Pancreas (tissue), 10 donors: ENCODE results near the gene WDR3. TPM values are rescaled to one million over a fixed set of nuclear protein-coding genes. Genes with fewer than 3 reads are reported as not detected.

Experiments used
- ATAC-seq, 4 donors: fragments of 200-7000 bp; cut with Tn5 transposase; one replicate each; pipeline versions ENCODE4 v1.8.0 to v1.9.1; 2020; ENCODE audit warnings: mild to moderate bottlenecking in 4 of 4, moderate library complexity in 4 of 4
- DNase-seq, 6 donors: peaks; one replicate each; pipeline ENCODE4 v3.0.0-alpha.2; 2020
- FAIRE-seq: peaks from 2 replicates; lab custom pipeline; 2012; peaks lifted over from hg19 to GRCh38; lab: Jason Lieb, UNC
- H3K27ac ChIP-seq, 4 donors: fragments of 200-600 bp; sonication (generic); 1 replicate in 3 of 4; 2 replicates in 1 of 4; pipeline versions ENCODE4 v1.5.0 to v1.8.0; 2020
- H3K27me3 ChIP-seq, 4 donors: fragments of 200-600 bp; one replicate each; pipeline ENCODE4 v1.8.0; 2021
- H3K36me3 ChIP-seq, 3 donors: fragments of 200-600 bp; sonication (generic) in 1 of 3; one replicate each; pipeline versions ENCODE4 v1.5.0 to v1.8.0; 2020 to 2021
- H3K4me1 ChIP-seq, 3 donors: fragments of 200-600 bp; one replicate each; pipeline ENCODE4 v1.8.0; 2021
- H3K4me3 ChIP-seq, 4 donors: fragments of 200-600 bp; sonication (generic) in 2 of 4; one replicate each; pipeline versions ENCODE4 v1.5.0 to v1.8.0; 2020 to 2021
- H3K9me3 ChIP-seq, 4 donors: fragments of 200-600 bp; one replicate each; pipeline ENCODE4 v1.8.0; 2021
- WGBS, 2 donors: extraction: QIAGEN DNeasy Blood & Tissue Kit; methylation state at CpG; one replicate each; pipeline ENCODE4 v1.1.7; 2013; 5-methylcytosine and 5-hydroxymethylcytosine counted together
- intact Hi-C, 3 donors: fragments of 100-400 bp; cut with DNase I; formaldehyde crosslinking; loops; one replicate each; pipeline versions ENCODE4 v1.11.1 to v1.14.2; 2022
- polyA plus RNA-seq, 2 donors: library from polyadenylated mRNA; stranded (reverse); fragments of 200-250 nt; gene quantifications; one replicate each; pipeline ENCODE4 v1.2.3, GENCODE V29; 2013
- total RNA-seq, 6 donors: library from RNA; stranded (reverse); fragmentation: NEBNext Ultra II Directional in 4 of 6; extraction: Animal tissue kit (Norgen Biotek cat#: 25700) in 4 of 6; gene quantifications; one replicate each; pipeline versions ENCODE4 v1.2.1 to v1.2.4, GENCODE V29; 2021 to 2023
- TF ChIP-seq, protein P1 (sequence below), 4 donors: fragments of 200-600 bp; sonication (generic) in 3 of 4; IDR thresholded peaks; one replicate each; pipeline versions ENCODE4 v1.5.0 to v1.8.0; 2021; ENCODE audit warnings: antibody characterized with exemption in 4 of 4
- donor health status: healthy with polysubstance abuse.
- donor health status: DM: no; HTN: no; CAD: no; lungs with moderate emphysema.
- donor health status: DM: no; HTN: no; CAD: no.
- donor health status: control.
- donor health status: control.
- donor health status: Bipolar disorder and iron deficiency.
- donor health status: DM: yes; HTN: yes; CAD: no.
- donor health status: DM: no; HTN: no; CAD: no.
- donor health status: DM: no; HTN: no; CAD: no.
- donor health status: DM: yes; HTN: yes; CAD: no.

WDR3 gene
- 10 to 100 TPM in 4 of 6 donors, 1 to 10 TPM in 2; 8.2 to 18.8 (median 15.9) TPM for total RNA-seq
- polyA plus RNA-seq: 1 to 10 TPM; 1.5 to 2.8 TPM

DNA sequence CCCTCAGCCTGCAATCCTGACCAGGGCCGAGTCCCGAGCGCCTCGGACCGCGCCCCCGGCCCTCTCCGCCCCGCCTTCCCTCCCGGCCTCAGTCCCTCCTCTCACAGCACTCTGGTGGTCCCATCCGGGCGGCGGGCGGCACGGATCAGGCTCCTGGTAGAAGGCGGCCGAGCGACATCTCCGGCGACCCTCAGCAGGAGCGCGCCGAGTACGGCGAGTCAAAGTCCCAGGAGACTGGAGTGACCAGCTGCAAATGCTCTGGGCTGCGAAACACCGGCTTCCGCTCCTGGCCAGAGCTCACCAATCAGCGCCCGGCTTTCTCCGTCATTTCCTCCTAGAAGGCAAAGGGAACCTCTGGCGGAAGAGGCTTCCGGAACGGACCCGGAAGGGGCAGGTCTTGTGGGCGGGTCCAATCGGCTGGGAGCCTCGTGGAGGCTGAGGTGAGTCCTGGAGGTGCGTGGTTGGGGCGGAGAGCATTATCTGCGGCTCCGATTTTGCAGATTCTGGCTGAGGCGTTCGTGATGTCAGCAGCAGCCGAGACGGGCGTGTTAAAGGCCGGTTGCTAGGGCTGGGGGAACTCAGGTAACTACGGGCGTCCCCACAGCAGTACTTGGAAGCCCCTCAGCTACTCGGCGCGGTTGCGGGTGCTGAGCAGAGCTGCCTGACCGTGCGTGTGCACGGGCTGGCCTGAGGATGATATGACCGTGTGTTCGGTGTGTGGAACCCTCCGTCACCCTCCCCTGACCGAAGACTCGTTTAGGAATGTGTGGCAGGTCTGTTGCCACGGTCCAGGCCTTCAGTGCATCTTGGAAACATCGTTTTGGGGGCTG lies at the start of gene WDR3, which contains the start of gene GDAP2:
TSS of gene WDR3 (plus strand) at position 397 of the 830 bp plus-strand sequence. CDS start 3,581 bp downstream, outside the sequence.
TSS of gene GDAP2 (minus strand) at position 279 of the 830 bp plus-strand sequence. CDS start 9,264 bp downstream, outside the sequence.
- ATAC-seq (peak; percentile 95 to 98 (median 97)), FAIRE-seq (peak; percentile 56), DNase-seq (peak; percentile 93 to 98 (median 96))
- Histone ChIP-seq H3K27ac (peak within 1 kb of the TSS; percentile 65 to 90 (median 81)), H3K4me3 (peak within 1 kb of the TSS; percentile 87 to 96 (median 90)), H3K36me3 (peaks cover 0 to 2% (median 2%) of the 10 kb centered on the region in 3 donors), H3K4me1 (peaks cover 30 to 34% (median 32%) of the 10 kb centered on the region in 3 donors), H3K9me3 (no peaks in the 10 kb centered on the region), H3K27me3 (no peaks in the 10 kb centered on the region)
- 0% methylated on average over 60 to 64 of the region's 64 CpGs for WGBS, 2 donors
- TF ChIP-seq, protein P1, sequence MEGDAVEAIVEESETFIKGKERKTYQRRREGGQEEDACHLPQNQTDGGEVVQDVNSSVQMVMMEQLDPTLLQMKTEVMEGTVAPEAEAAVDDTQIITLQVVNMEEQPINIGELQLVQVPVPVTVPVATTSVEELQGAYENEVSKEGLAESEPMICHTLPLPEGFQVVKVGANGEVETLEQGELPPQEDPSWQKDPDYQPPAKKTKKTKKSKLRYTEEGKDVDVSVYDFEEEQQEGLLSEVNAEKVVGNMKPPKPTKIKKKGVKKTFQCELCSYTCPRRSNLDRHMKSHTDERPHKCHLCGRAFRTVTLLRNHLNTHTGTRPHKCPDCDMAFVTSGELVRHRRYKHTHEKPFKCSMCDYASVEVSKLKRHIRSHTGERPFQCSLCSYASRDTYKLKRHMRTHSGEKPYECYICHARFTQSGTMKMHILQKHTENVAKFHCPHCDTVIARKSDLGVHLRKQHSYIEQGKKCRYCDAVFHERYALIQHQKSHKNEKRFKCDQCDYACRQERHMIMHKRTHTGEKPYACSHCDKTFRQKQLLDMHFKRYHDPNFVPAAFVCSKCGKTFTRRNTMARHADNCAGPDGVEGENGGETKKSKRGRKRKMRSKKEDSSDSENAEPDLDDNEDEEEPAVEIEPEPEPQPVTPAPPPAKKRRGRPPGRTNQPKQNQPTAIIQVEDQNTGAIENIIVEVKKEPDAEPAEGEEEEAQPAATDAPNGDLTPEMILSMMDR (IDR thresholded peaks at IDR 0.05): no peak
- intact Hi-C loops: no loop called here

DNA sequence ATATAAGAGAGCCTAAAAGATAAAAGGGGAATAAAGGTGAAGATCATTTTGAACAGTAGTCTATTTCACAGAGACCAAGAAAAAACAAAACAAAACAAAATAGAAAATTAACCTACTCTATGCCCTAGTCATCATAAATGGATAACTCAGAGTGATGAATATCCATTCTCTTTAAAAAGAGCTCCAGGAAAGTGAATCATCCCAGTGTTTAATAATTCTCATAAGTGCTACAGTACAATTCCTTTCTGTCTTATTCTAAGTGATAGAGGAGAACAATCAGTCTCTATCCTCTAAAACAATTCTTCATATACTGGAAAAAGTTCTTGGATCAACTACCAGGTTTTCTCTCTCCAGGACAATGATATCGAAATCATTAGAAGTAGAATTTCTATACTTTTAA lies 45.9 kb upstream of the WDR3 start:
- Histone ChIP-seq H3K27ac (no peak overlapping the region), H3K4me1 (peaks cover 0 to 7% (median 0%) of the 10 kb centered on the region in 3 donors), H3K4me3 (no peak overlapping the region), H3K36me3 (no peaks in the 10 kb centered on the region), H3K9me3 (no peaks in the 10 kb centered on the region), H3K27me3 (no peaks in the 10 kb centered on the region)
- intact Hi-C loops: no loop called here
- TF ChIP-seq, protein P1 (IDR thresholded peaks at IDR 0.05): no peak
- 96 to 99% methylated on average over 1 of the region's 1 CpG for WGBS, 2 donors
- DNase-seq (no peak), FAIRE-seq (no peak), ATAC-seq (no peak)

DNA sequence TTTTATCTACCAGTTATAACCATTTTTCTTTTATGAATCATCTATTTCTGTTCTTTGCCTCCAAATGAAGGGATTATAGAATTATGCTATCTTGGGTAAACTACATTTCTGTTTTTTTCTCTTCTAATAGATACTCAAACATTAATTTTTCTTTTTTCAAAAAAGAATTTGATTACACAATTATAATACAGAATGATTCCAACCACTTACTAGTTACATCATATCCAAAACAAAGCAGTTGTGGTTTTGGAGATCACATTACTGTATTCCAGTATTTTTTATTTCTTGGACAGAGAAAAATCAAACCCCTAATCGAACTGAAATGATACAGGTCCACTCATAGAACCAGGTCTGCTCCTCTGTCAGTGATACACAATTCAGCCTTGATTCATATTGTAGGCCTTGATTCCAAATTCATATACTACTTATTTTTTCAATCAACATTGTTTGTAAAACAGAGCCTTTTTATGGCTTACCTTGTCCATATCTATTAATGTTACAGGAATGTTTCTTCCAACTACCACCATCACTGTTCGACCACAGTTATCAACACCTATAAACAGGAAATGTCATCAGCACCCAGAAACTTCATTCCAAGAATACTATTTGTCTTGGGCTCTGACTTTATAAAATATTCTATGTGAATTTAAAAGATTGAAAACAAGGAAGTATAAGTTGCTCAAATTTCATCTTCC lies 43.3 kb upstream of the WDR3 start:
- H3K4me3 ChIP-seq: no peak overlapping the region
- H3K4me1 ChIP-seq: peaks cover 9 to 29% (median 12%) of the 10 kb centered on the region in 3 donors
- TF ChIP-seq, protein P1 (IDR thresholded peaks at IDR 0.05): no peak
- FAIRE-seq (no peak), DNase-seq (no peak), ATAC-seq (no peak)
- intact Hi-C loops: no loop called here
- WGBS, 2 donors: 62 to 63% methylated on average over 2 of the region's 2 CpGs
- no peaks in the 10 kb centered on the region for H3K36me3 ChIP-seq
- H3K27ac ChIP-seq: peak overlapping the region in 1 of 4 donors; percentile 12
- no peaks in the 10 kb centered on the region for H3K27me3 ChIP-seq
- no peaks in the 10 kb centered on the region for H3K9me3 ChIP-seq

DNA sequence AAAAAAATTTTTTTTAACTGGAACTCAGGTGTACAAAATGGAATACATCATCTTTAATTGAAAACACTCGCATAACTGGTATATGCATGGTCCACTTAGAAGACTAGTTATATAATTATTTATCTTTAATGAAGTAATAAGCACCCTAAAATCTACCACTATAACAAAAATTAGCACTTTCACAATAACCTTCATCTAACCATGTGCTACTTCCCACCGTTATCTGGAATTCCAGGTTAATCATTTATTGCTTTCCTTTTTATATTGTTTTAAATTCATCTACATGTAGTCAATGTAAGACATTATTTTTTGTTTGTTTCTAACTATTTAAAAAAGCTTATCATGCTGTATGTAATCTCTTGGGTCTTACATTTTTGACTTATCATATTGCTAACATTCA lies 39.1 kb upstream of the WDR3 start:
- Histone ChIP-seq H3K36me3 (no peaks in the 10 kb centered on the region), H3K27me3 (no peaks in the 10 kb centered on the region), H3K4me1 (peaks cover 33 to 62% (median 49%) of the 10 kb centered on the region in 3 donors), H3K27ac (peak overlapping the region in 1 of 4 donors; percentile 22), H3K9me3 (no peaks in the 10 kb centered on the region), H3K4me3 (no peak overlapping the region)
- ATAC-seq: peak in 2 of 4 donors; percentile 45 to 65
- no peak for FAIRE-seq
- 30 to 32% methylated on average over 2 of the region's 2 CpGs for WGBS, 2 donors
- no peak for DNase-seq
- intact Hi-C loops: loop anchor here in 2 of 3 donors (10.0 kb wide), 3 partner anchors 76 to 356 kb away; no protein-coding TSS in a partner anchor
- TF ChIP-seq, protein P1 (IDR thresholded peaks at IDR 0.05): no peak
